Endothelial cell of umbilical vein (primary cell): ENCODE data around the gene KLLN.

Experiments used
- EZH2 ChIP-seq: IDR thresholded peaks from 2 replicates; pipeline ENCODE4 v1.6.1; 2012; ENCODE audit warnings: borderline replicate concordance, low read depth, mild to moderate bottlenecking, moderate library complexity, low read length, inconsistent platforms; ENCODE audit not compliant: severe bottlenecking
- JUN ChIP-seq: IDR thresholded peaks from 2 replicates; pipeline ENCODE4 v1.6.1; 2011; ENCODE audit warnings: borderline replicate concordance, low read depth; ENCODE audit not compliant: insufficient read length, insufficient read depth
- MYC ChIP-seq: IDR thresholded peaks from one replicate; pipeline ENCODE4 v1.6.1; 2011; ENCODE audit warnings: mild to moderate bottlenecking, low read depth, low read length
- POLR2A ChIP-seq: IDR thresholded peaks from 2 replicates; pipeline ENCODE4 v1.6.1; 2012; ENCODE audit warnings: low read depth, mild to moderate bottlenecking, control low read depth, low read length
- POLR2AphosphoS5 ChIP-seq: IDR thresholded peaks from 2 replicates; pipeline ENCODE4 v1.6.1; 2012; ENCODE audit warnings: low read depth, mild to moderate bottlenecking, control low read depth, low read length, moderate library complexity; ENCODE audit not compliant: insufficient read depth
- TF ChIP-seq, protein P1 (sequence below), 2 donors: IDR thresholded peaks; 1 replicate in 1 of 2; 2 replicates in 1 of 2; pipeline ENCODE4 v1.5.1; 2011; ENCODE audit warnings: low read length in 2 of 2, mild to moderate bottlenecking in 2 of 2, moderate library complexity in 2 of 2, control low read depth in 1 of 2, inconsistent platforms in 1 of 2, low read depth in 1 of 2; ENCODE audit not compliant: insufficient read depth in 1 of 2; ENCODE audit errors: extremely low read depth in 1 of 2
- TF ChIP-seq, protein P2 (sequence below): IDR thresholded peaks from 2 replicates; pipeline ENCODE4 v1.6.1; 2011; ENCODE audit not compliant: insufficient read depth, insufficient read length

DNA sequence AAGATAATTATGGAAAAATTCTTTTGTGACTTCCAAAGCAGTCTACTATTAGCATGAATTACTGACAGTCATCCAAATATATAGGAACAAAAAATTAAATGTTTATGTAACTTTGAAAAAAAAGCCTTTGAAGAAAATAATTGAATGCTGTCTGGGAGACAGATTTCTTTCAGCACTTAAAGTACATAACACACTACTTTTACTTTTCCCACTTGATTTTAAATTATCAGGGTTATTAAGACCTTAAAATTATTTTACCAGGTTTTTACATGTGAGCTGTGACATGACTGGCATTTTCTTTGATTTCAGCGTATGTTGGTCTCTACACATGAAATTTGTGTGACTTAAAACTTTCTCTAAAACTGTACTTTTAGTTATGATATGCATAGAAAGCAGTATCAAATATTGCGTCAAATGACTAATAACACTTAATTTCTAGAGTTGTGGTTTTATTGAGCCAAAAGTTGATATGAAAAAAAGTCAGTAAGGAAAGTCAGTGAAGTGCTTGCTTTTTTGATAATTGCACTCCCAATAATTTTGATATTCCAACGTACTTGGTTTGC is 3.2 kb upstream of the KLLN start:
- TF ChIP-seq, protein P1, sequence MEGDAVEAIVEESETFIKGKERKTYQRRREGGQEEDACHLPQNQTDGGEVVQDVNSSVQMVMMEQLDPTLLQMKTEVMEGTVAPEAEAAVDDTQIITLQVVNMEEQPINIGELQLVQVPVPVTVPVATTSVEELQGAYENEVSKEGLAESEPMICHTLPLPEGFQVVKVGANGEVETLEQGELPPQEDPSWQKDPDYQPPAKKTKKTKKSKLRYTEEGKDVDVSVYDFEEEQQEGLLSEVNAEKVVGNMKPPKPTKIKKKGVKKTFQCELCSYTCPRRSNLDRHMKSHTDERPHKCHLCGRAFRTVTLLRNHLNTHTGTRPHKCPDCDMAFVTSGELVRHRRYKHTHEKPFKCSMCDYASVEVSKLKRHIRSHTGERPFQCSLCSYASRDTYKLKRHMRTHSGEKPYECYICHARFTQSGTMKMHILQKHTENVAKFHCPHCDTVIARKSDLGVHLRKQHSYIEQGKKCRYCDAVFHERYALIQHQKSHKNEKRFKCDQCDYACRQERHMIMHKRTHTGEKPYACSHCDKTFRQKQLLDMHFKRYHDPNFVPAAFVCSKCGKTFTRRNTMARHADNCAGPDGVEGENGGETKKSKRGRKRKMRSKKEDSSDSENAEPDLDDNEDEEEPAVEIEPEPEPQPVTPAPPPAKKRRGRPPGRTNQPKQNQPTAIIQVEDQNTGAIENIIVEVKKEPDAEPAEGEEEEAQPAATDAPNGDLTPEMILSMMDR (IDR thresholded peaks at IDR 0.05; ENCODE audit: extremely low read depth in 1 of 2, insufficient read depth in 1 of 2, low read depth in 1 of 2, low read length in 2 of 2): no peak
- TF ChIP-seq, protein P2, sequence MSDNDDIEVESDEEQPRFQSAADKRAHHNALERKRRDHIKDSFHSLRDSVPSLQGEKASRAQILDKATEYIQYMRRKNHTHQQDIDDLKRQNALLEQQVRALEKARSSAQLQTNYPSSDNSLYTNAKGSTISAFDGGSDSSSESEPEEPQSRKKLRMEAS: no peak
- TF ChIP-seq POLR2A (no peak), JUN (no peak), EZH2 (no peak), POLR2AphosphoS5 (no peak), MYC (no peak)
